Measurements from ENCODE around the gene ZNF165.

The ZNF165 gene

GRCh38 chr6:28134716-28135115 is 54.3 kb downstream of the ZNF165 start:
- POLR2A ChIA-PET, result interaction anchor here (0.7 to 1.0 kb wide), 2 partner anchors 9 to 27 kb away, joined by 4 to 5 read pairs; no protein-coding TSS in a partner anchor
- TF ChIP-seq ZNF560 (tag by site-specific recombination; IDR thresholded peaks at IDR 0.05; ENCODE audit: borderline replicate concordance), result no peak
- TF ChIP-seq, protein P1, sequence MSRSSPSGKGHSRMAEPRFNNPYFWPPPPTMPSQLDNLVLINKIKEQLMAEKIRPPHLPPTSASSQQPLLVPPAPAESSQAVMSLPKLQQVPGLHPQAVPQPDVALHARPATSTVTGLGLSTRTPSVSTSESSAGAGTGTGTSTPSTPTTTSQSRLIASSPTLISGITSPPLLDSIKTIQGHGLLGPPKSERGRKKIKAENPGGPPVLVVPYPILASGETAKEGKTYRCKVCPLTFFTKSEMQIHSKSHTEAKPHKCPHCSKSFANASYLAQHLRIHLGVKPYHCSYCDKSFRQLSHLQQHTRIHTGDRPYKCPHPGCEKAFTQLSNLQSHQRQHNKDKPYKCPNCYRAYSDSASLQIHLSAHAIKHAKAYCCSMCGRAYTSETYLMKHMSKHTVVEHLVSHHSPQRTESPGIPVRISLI (tag by site-specific recombination; IDR thresholded peaks at IDR 0.05), result peak; percentile 25; the same call in 1 of the 2 replicates
- TF ChIP-seq ZNF776 (tag by site-specific recombination; IDR thresholded peaks at IDR 0.05; ENCODE audit: borderline replicate concordance), result no peak
- no peak for TF ChIP-seq ZNF19 (tag by site-specific recombination; IDR thresholded peaks at IDR 0.05; ENCODE audit: low read depth)
- TF ChIP-seq PRDM1 (tag by site-specific recombination; IDR thresholded peaks at IDR 0.05), result 0 out of 2 replicates have a peak, but pooled peaks have one; percentile 5
- no peak for TF ChIP-seq KLF10 (tag by site-specific recombination; IDR thresholded peaks at IDR 0.05)
- Histone ChIP-seq H3K4me1 (ENCODE audit: control insufficient read depth, insufficient read depth, low read length) (peaks cover 10% of the 10 kb centered on the region; the same call in 1 of the 2 replicates), H3K4me3 (ENCODE audit: low read depth, low read length) (no peak overlapping the region), H3K36me3 (ENCODE audit: control insufficient read depth in 2 of 2, insufficient read depth in 1 of 2, low read length in 2 of 2) (peaks cover 18 to 32% of the 10 kb centered on the region in 2 experiments; a peak in 2 of 3 replicates), H3K9me3 (ENCODE audit: control insufficient read depth, insufficient read depth, low read depth, low read length) (no peaks in the 10 kb centered on the region), H3K27ac (ENCODE audit: extremely low read depth, low read depth, low read length) (no peak overlapping the region)
- CTCF ChIA-PET, result no interaction called here

- peak overlapping the region; percentile 92 for H3K4me3 ChIP-seq (ENCODE audit: low read depth, low read length)
- POLR2A ChIA-PET, result interaction anchor here (2.3 kb wide), 1 partner anchor 200 kb away, joined by 10 read pairs; the partner anchor contains the start of gene ZSCAN31
- CTCF ChIA-PET, result no interaction called here
- no peak overlapping the region for H3K27ac ChIP-seq (ENCODE audit: extremely low read depth, low read depth, low read length)
- peaks cover 16 to 25% of the 10 kb centered on the region in 2 experiments; a peak in 2 of 3 replicates for H3K36me3 ChIP-seq (ENCODE audit: control insufficient read depth in 2 of 2, insufficient read depth in 1 of 2, low read length in 2 of 2)
- peak; percentile 75 for TF ChIP-seq FEZF1 (tag by site-specific recombination; IDR thresholded peaks at IDR 0.05)
- no peak for TF ChIP-seq ZNF354C (tag by site-specific recombination; IDR thresholded peaks at IDR 0.05; ENCODE audit: borderline replicate concordance, low read depth)
- no peak for TF ChIP-seq ZNF571 (tag by site-specific recombination; IDR thresholded peaks at IDR 0.05)
- TF ChIP-seq, protein P2, sequence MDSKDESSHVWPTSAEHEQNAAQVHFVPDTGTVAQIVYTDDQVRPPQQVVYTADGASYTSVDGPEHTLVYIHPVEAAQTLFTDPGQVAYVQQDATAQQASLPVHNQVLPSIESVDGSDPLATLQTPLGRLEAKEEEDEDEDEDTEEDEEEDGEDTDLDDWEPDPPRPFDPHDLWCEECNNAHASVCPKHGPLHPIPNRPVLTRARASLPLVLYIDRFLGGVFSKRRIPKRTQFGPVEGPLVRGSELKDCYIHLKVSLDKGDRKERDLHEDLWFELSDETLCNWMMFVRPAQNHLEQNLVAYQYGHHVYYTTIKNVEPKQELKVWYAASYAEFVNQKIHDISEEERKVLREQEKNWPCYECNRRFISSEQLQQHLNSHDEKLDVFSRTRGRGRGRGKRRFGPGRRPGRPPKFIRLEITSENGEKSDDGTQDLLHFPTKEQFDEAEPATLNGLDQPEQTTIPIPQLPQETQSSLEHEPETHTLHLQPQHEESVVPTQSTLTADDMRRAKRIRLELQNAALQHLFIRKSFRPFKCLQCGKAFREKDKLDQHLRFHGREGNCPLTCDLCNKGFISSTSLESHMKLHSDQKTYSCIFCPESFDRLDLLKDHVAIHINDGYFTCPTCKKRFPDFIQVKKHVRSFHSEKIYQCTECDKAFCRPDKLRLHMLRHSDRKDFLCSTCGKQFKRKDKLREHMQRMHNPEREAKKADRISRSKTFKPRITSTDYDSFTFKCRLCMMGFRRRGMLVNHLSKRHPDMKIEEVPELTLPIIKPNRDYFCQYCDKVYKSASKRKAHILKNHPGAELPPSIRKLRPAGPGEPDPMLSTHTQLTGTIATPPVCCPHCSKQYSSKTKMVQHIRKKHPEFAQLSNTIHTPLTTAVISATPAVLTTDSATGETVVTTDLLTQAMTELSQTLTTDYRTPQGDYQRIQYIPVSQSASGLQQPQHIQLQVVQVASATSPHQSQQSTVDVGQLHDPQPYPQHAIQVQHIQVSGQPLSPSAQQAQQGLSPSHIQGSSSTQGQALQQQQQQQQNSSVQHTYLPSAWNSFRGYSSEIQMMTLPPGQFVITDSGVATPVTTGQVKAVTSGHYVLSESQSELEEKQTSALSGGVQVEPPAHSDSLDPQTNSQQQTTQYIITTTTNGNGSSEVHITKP (tag by site-specific recombination; IDR thresholded peaks at IDR 0.05), result peak; percentile 68
- TF ChIP-seq ZBTB20 (tag by site-specific recombination; IDR thresholded peaks at IDR 0.05), result no peak
- peak; percentile 30; the same call in 1 of the 2 replicates for TF ChIP-seq OSR2 (tag by site-specific recombination; IDR thresholded peaks at IDR 0.05)
- no peak for TF ChIP-seq ZNF121 (tag by site-specific recombination; IDR thresholded peaks at IDR 0.05)
- TF ChIP-seq SCRT2 (tag by site-specific recombination; IDR thresholded peaks at IDR 0.05), result peak; percentile 86
- TF ChIP-seq GLIS1 (tag by site-specific recombination; IDR thresholded peaks at IDR 0.05), result no peak
- no peak for TF ChIP-seq REST (tag by site-specific recombination; IDR thresholded peaks at IDR 0.05)
- peaks cover 10% of the 10 kb centered on the region; the same call in 1 of the 2 replicates for H3K4me1 ChIP-seq (ENCODE audit: control insufficient read depth, insufficient read depth, low read length)
- H3K9me3 ChIP-seq (ENCODE audit: control insufficient read depth, insufficient read depth, low read depth, low read length), result no peaks in the 10 kb centered on the region
Observed at GRCh38 chr6:28135393-28135792, 55.0 kb downstream of the ZNF165 start.

Data from HEK293 (cell line).